Stimulated activated CD4-positive, alpha-beta T cell treated with anti-CD3 and anti-CD28 coated beads, Interleukin-4, amount 100 ng/mL, for 24 hours (primary cell): ENCODE data around the gene THAP9.

Experiments
- DNase-seq: peaks from one replicate; pipeline ENCODE4 v3.0.0-alpha.2; 2020

THAP9 gene

GRCh38 chr4:82965763-82966162 lies 65.2 kb downstream of the THAP9 start:
- no peak for DNase-seq

GRCh38 chr4:82968972-82969371 lies 68.4 kb downstream of the THAP9 start:
- DNase-seq: no peak

GRCh38 chr4:82969414-82969813 lies 68.9 kb downstream of the THAP9 start:
- no peak for DNase-seq
